ENCODE measurements around the gene EP400. TPM values are rescaled to one million over a fixed set of nuclear protein-coding genes. Genes with fewer than 3 reads are reported as not detected.

Gene EP400
- total RNA-seq, 1 experiment from 2014 or later, result 60.5 TPM

DNA sequence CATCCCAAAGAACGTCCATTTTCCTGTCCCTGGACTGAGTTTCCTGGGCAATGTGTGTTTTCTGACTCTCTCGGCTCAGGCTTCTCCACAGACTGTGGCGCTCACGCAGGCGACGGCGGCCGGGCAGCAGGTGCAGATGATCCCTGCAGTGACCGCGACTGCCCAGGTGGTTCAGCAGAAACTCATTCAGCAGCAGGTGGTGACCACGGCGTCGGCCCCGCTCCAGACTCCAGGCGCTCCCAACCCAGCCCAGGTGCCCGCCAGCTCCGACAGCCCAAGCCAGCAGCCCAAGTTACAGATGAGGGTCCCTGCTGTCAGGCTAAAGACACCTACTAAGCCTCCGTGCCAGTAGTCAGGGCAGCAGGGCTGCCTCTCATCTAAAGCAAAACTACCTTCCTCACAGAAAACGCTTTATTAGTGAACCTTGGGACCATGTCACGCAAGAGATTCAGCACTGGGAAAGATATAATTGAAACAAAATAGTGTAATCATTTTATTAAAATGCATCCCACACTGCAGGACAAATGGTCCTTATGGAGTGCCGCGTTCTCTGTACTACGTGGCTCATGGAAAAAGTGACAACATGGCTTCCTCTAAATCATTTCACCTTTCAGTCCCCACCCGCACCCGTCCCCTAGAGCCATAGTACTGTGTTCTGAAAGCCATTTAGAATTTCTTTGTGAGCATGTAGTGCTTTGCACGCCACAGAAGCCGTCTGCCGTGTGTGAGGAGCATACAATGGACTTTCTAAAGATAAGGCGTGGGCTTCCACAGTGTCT lies 127.8 kb downstream of the EP400 start:
- no peak for DNase-seq
- H3K27ac Mint-ChIP-seq (ENCODE audit: unreplicated experiment), result no peak overlapping the region
- no TSS peak for BruUV-seq (replicated peaks)
- H3K27me3 Mint-ChIP-seq (ENCODE audit: insufficient read depth, unreplicated experiment), result no peaks in the 10 kb centered on the region
- H3K27me3 ChIP-seq (replicated peaks; ENCODE audit: control insufficient read depth, insufficient read depth, low read length), result no peaks in the 10 kb centered on the region
- TF ChIP-seq, protein P1, sequence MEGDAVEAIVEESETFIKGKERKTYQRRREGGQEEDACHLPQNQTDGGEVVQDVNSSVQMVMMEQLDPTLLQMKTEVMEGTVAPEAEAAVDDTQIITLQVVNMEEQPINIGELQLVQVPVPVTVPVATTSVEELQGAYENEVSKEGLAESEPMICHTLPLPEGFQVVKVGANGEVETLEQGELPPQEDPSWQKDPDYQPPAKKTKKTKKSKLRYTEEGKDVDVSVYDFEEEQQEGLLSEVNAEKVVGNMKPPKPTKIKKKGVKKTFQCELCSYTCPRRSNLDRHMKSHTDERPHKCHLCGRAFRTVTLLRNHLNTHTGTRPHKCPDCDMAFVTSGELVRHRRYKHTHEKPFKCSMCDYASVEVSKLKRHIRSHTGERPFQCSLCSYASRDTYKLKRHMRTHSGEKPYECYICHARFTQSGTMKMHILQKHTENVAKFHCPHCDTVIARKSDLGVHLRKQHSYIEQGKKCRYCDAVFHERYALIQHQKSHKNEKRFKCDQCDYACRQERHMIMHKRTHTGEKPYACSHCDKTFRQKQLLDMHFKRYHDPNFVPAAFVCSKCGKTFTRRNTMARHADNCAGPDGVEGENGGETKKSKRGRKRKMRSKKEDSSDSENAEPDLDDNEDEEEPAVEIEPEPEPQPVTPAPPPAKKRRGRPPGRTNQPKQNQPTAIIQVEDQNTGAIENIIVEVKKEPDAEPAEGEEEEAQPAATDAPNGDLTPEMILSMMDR (IDR thresholded peaks at IDR 0.05; ENCODE audit: insufficient read depth in 1 of 2, low read depth in 1 of 2, low read length in 1 of 2, severe bottlenecking in 1 of 2, unreplicated experiment in 1 of 2), result no peak
- ChIA-PET POLR2A (no interaction called here), CTCF (no interaction called here)
- H3K36me3 ChIP-seq (ENCODE audit: control insufficient read depth, insufficient read depth, low read length), result no peaks in the 10 kb centered on the region
- H3K4me1 ChIP-seq, result no peaks in the 10 kb centered on the region
- H3K36me3 Mint-ChIP-seq (ENCODE audit: insufficient read depth, unreplicated experiment), result peaks cover 58% of the 10 kb centered on the region
- H3K9me3 ChIP-seq, result no peaks in the 10 kb centered on the region
- H3K4me1 Mint-ChIP-seq (ENCODE audit: low read depth, unreplicated experiment), result peaks cover under 1% of the 10 kb centered on the region
- intact Hi-C loops (cut with micrococcal nuclease; ENCODE audit: unreplicated experiment), result no loop called here
- no peak overlapping the region for H3K4me3 Mint-ChIP-seq (ENCODE audit: unreplicated experiment)
- H3K9me3 Mint-ChIP-seq (ENCODE audit: unreplicated experiment), result no peaks in the 10 kb centered on the region
- no peak overlapping the region for H3K4me3 ChIP-seq (ENCODE audit: low read depth, low read length)

GRCh38 chr12:132078190-132078589 lies 128.4 kb downstream of the EP400 start:
- no peaks in the 10 kb centered on the region for H3K9me3 ChIP-seq
- CTCF ChIA-PET, result no interaction called here
- H3K4me3 ChIP-seq (ENCODE audit: low read depth, low read length), result no peak overlapping the region
- Mint-ChIP-seq H3K27ac (ENCODE audit: unreplicated experiment) (no peak overlapping the region), H3K27me3 (ENCODE audit: insufficient read depth, unreplicated experiment) (no peaks in the 10 kb centered on the region), H3K4me3 (ENCODE audit: unreplicated experiment) (no peak overlapping the region), H3K4me1 (ENCODE audit: low read depth, unreplicated experiment) (peaks cover 8% of the 10 kb centered on the region), H3K36me3 (ENCODE audit: insufficient read depth, unreplicated experiment) (peaks cover 57% of the 10 kb centered on the region), H3K9me3 (ENCODE audit: unreplicated experiment) (no peaks in the 10 kb centered on the region)
- POLR2A ChIA-PET, result no interaction called here
- no peaks in the 10 kb centered on the region for H3K4me1 ChIP-seq
- no peaks in the 10 kb centered on the region for H3K36me3 ChIP-seq (ENCODE audit: control insufficient read depth, insufficient read depth, low read length)
- H3K27me3 ChIP-seq (replicated peaks; ENCODE audit: control insufficient read depth, insufficient read depth, low read length), result no peaks in the 10 kb centered on the region
- TF ChIP-seq, protein P1 (IDR thresholded peaks at IDR 0.05; ENCODE audit: insufficient read depth in 1 of 2, low read depth in 1 of 2, low read length in 1 of 2, severe bottlenecking in 1 of 2, unreplicated experiment in 1 of 2), result no peak
- DNase-seq, result no peak
- intact Hi-C loops (cut with micrococcal nuclease; ENCODE audit: unreplicated experiment), result no loop called here
- BruUV-seq (replicated peaks), result TSS peak; percentile 39

DNA sequence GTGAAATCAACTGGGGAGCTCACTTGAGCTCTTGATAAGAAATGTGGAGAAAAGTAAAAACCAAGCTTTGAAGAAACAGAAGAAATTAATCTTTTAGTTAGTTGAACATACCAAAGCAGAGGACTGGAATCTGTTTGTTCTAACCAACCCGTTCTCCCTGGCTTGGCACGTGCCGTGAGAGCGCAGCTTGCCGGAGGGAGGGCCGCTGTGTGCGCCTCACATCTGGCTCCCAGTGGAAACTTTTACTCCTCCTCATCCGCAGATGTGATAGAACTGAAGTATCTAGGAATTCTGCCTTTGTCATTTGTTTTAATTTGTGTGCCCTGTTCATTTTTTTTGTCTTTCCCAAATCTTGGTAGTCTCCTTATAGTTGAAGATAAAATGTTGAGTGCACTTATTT lies 129.5 kb downstream of the EP400 start:
- intact Hi-C loops (cut with micrococcal nuclease; ENCODE audit: unreplicated experiment), result no loop called here
- Mint-ChIP-seq H3K27ac (ENCODE audit: unreplicated experiment) (no peak overlapping the region), H3K4me1 (ENCODE audit: low read depth, unreplicated experiment) (peaks cover 8% of the 10 kb centered on the region), H3K9me3 (ENCODE audit: unreplicated experiment) (no peaks in the 10 kb centered on the region), H3K27me3 (ENCODE audit: insufficient read depth, unreplicated experiment) (no peaks in the 10 kb centered on the region), H3K4me3 (ENCODE audit: unreplicated experiment) (no peak overlapping the region), H3K36me3 (ENCODE audit: insufficient read depth, unreplicated experiment) (peaks cover 55% of the 10 kb centered on the region)
- no peak for DNase-seq
- no peaks in the 10 kb centered on the region for H3K4me1 ChIP-seq
- no peaks in the 10 kb centered on the region for H3K36me3 ChIP-seq (ENCODE audit: control insufficient read depth, insufficient read depth, low read length)
- H3K27me3 ChIP-seq (replicated peaks; ENCODE audit: control insufficient read depth, insufficient read depth, low read length), result no peaks in the 10 kb centered on the region
- no TSS peak for BruUV-seq (replicated peaks)
- CTCF ChIA-PET, result no interaction called here
- POLR2A ChIA-PET, result no interaction called here
- TF ChIP-seq, protein P1 (IDR thresholded peaks at IDR 0.05; ENCODE audit: insufficient read depth in 1 of 2, low read depth in 1 of 2, low read length in 1 of 2, severe bottlenecking in 1 of 2, unreplicated experiment in 1 of 2), result no peak
- H3K4me3 ChIP-seq (ENCODE audit: low read depth, low read length), result no peak overlapping the region
- H3K9me3 ChIP-seq, result no peaks in the 10 kb centered on the region

All from Caco-2 (cell line).